Heart left ventricle (tissue), 13 donors: Measurements from ENCODE around the gene TTBK1.

Experiments used
- CTCF ChIP-seq, 12 donors: fragments of 200-600 bp; sonication (generic) in 4 of 12; IDR thresholded peaks; one replicate each; pipeline versions ENCODE4 v1.5.0 to v1.8.0; 2018 to 2022; ENCODE audit warnings: antibody characterized with exemption in 12 of 12, mild to moderate bottlenecking in 5 of 12
- POLR2A ChIP-seq, 2 donors: fragments of 450-650 bp; IDR thresholded peaks; one replicate each; pipeline ENCODE4 v1.6.1; 2017; ENCODE audit warnings: antibody characterized with exemption in 2 of 2, mild to moderate bottlenecking in 2 of 2, moderate library complexity in 2 of 2
- donor health status: ischemic (EF 13 %, LVEDD 7.1; RV severe dilation, severe dysfunction).
- donor health status: DM: no; HTN: yes; CAD: no.
- donor health status: DM: no; HTN: no; CAD: no.
- donor health status: ischemic (EF 25% LVEDD 6.9; RV normal size, moderate dysfunction).
- donor health status: ischemic (EF 25% LVEDD 5.7; RV mildly dilated, moderate dysfunction).
- donor health status: ischemic (EF 35%, LVEDD 5.7; RV mildly dilated, moderate dysfunction).
- donor health status: nonischemic (EF 11% LVEDD 7.7; RV severe dilation, severe dysfunction).
- donor health status: DM: yes; HTN: yes; CAD: no.
- donor health status: PGD.
- donor health status: ischemic (EF 29% LVEDD 5.4; RV normal size, mild dysfunction).
- donor health status: nonischemic (EF 23%, LVEDD 6.1; RV moderate dilation, normal function).

GRCh38 chr6:43287717-43288679 lies 44.7 kb downstream of the TTBK1 start:
- TF ChIP-seq CTCF (IDR thresholded peaks at IDR 0.05): no peak
- TF ChIP-seq POLR2A (IDR thresholded peaks at IDR 0.05): no peak
